Measurements from ENCODE around the gene STOML1.
"Not testable (repeated sequence)": the region's sequence is repeated elsewhere in the genome, so short reads cannot be mapped to it uniquely, and the experiment has no call there.

The STOML1 gene

DNA sequence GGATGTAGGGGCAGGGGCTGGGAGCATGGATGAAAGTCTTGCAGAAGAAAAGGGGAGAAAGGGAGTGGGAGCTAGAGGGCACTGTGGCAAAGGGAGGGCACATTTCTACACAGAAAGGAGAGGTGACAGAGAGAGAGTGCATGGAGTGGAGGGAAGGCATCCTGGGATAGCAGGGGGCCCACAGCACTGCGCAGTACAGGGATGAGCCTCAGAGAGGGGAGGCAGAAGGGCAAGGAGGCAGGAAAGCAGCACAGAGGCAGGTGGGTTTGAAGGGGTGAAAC lies 5.4 kb downstream of the STOML1 start:
- no peak for ATAC-seq

DNA sequence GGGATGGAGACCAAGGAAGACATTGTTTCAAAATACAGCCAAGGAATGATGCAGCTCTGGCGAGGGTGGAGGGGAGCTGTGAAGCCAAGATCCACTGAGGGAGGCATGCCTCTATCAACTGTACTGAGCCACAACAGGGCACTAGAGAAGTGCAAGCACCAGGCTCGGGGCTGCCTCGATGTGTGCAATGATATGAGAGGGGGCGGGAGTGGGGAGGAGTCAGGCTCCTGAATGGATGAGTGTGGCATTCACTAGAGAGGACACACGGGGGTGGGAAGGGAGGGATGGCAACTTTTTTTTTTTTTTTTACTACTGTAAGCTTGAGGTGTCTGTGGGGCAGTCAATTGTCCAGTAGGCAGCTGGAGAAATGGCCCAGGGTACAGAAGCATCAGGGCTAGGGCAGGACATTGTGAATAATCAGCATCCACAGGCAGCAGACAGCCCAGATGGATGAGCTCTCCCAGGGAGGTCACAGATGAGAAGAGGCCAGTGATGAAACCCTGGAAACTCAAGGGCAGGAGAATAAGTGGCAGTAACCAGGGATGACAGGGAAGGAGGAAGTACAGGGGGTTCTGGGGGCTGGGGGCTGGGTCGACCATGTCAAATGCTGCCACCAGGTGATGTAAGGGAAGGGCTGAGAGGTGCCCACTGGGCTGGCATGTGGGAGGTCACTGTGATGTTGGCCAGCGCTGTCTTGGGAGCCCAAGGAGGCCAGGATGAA lies 5.9 kb downstream of the STOML1 start:
- no peak for ATAC-seq

DNA sequence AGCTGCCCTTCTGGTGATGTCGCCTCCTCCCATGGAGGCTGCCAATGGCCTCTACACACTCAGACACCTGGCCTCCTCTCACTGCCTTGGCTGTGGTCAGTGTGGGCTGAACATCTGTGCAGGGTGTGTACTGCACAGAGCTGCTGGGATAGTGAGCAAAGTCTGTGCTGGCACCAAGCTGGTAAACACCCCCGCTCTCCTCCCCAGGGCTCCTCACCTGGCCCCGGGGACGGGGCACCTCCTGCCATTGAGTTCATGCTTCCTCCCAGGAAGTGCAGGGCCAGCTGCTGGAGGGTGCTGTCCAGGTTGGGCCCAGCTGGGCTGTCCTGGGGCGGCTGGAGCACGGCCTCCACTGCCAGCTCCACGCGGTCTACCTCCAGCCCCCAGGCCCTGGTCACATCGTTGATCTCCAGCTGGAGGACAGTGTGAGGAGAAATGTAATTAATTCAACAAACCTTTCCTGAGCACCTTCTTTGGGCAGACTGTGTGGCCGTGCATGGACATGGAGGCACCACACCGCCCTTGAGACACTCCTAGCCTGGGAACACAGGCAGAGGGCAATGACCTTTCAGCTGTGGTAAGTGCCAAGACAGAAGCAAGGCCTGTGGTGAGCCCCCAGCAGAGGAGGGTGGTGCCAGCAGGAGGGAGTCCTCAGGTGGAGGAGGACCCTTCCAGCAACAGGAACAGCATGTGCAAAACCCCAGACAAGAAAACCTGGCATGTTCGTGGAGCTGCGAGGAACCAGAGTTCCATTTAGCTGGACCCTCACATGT lies 6.8 kb downstream of the STOML1 start:
- ATAC-seq: no peak

DNA sequence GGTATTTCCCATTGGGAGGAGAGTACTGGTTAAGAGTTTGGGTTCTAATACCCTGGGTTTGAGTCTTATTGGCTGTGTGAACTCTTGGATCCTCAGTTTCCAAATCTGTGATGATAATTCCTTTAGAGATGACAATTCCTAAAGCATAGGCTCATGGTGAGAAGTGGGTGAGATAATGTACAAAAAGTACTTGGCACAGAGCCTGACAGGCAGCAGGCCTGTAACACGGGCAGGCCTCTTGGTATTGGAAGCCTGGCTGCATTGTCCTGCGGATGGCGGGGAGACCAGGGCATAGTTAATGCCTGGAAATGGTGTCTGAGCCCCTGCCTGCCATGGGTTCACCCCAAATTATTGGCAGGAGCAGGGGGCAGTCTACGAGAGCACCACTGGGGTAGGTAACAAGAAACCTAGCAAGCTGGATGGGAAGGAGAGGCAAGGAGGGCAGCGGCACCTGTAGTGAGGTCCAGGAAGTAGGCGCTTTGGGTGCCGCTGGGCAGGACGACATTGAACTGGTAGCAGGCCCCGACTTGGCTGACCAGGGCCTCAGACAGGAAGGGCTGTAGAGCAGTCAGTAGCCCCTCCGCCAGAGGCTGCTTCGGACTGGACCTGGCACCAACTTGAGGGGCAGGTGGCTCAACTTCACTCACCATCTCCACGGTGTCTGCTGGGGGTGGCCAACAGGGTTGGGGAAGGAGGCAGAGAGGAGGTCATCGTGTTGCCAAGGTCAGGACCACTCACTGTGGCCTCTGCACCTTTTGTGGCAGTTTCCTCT lies 7.7 kb downstream of the STOML1 start:
- ATAC-seq: no peak

DNA sequence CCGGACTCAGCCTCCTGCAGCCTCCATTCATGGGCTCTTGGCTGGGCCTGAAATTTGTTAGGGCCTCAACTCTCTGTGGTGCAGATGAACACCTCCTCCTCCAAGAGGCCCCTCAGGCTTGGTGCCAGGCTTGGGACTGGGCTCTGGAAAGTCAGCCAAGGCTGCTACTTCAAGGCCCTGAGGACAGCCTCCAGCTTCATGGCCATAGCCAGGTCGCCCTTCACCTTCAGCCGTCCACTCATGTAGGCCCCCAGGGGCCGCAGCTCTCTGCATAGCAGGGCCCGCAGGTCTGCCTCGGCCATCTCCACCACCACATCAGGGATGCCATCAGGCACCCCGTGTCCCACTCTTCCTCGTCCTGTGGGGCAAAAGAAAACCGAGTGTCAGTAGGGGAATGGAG lies 8.3 kb downstream of the STOML1 start:
- no peak for ATAC-seq

DNA sequence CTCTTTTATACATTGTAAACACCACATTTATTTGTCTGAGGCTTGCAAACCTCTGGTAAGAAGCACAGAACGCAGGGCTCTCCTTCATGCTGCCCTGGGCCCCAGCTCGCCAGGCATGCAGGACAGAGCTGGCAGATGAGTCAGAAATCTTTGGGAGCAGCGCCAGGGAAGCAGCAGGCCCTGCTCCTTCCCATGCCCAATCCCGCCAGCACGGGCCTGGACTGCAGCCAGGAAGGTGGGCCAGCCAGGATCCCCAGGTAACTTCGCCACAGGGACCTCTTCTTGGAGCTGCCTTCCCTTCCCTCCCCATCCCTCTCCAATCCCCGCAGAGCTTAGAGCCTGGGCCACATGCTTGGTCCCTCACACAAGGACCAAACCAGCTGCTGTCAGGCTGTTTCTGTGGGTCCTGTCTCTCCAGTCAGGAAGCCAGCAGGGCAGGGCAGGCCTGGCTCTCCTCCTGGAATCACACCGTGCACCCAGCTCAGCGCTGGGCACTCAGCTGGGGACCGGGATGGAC lies 8.8 kb downstream of the STOML1 start:
- ATAC-seq: no peak

DNA sequence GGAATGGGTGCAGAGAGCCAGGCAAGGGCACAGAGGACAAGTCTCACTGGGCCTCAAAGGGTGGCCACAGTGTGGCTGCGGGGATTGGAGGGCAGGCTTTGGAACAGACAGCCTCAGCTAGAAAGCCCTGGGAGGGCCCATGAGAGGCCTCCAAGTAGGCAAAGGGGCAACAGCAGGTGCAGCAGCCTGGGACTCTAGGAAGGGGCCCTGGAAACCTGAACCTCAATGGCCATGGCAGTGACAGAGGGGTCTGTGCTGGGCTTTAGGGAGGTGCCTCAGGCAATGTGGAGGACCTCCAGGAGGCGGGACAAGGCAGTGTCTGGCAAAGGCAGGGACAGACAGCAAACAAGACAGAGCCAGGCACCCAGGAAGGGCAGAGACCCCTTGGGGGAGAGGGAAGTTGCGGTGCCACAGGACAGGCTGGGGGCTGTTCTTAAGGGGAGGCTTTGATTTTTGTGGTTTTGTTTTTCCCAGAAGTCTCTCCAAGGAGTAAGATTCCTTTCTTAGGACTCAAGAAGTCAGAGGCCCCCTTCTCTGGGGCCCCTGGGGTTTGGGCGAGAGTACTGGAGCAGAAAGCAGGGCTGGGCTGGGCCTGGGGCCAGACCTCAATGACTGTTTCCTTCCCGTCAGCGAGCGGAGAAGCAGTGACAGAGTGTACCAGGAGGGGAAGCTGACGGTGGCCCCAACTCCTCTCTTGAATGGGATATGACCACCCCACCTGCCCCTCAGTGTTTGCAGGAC lies 9.7 kb downstream of the STOML1 start:
- peak in 1 of 2 donors; percentile 50 for ATAC-seq

DNA sequence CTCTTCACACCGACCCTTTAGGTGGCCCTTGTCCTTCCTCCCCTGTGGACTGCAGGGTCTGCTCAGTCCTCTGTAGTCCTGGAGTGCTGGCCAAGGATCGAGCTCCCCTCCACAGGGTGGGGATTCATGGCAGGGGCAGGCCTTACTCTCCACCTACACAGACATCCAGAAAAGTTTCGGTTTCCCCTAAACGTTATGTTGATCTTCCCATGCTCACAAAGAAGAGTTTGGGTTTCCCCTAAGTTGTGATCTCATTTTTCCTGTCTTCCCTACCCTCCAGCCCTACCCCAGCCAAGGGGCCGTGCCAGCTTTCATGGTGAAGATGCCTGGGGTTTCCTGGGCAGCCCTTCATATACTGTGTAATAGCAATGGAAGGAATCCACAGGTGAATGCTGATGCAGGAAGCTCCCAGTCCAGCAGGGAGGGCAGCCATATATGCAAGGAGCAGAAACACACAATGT lies 10.3 kb downstream of the STOML1 start:
- peak; percentile 33 to 34 for ATAC-seq

DNA sequence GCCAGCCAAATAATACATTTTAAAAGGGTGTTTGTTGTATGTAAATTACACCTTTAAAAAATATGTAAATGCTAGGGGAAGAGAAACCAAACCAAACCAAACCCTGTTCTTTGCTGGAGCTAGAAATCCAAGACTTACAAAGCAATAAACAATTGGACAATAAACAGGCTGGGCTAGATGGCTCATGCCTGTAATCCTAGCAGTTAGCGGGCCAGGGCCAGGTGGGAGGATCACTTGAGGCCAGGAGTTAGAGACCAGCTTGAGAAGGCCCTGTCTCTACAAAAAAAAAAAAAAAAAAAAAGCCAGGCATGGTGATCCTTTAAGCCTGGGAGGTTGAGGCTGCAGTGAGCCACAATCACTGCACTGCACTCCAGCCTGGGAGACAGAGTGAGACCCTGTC lies 12.5 kb downstream of the STOML1 start:
- no peak for ATAC-seq

DNA sequence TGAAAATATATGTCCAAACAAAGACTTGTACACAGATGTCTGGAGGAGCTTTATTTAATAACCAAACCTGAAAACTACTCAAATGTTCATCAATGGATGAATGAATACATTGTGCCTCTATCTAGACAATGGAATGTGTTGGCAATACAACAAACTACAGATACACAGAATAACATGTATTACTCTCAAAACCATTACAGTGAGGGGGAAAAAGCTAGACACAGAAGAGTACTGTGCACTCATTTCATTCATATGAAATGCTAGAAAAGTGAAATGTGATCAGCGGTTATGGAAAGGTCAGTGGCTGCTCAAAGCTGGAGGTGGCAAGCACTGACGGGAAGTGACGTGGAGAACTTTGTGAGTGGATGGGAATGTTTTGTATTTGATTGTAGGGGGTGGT lies 13.2 kb downstream of the STOML1 start:
- ATAC-seq: no peak

DNA sequence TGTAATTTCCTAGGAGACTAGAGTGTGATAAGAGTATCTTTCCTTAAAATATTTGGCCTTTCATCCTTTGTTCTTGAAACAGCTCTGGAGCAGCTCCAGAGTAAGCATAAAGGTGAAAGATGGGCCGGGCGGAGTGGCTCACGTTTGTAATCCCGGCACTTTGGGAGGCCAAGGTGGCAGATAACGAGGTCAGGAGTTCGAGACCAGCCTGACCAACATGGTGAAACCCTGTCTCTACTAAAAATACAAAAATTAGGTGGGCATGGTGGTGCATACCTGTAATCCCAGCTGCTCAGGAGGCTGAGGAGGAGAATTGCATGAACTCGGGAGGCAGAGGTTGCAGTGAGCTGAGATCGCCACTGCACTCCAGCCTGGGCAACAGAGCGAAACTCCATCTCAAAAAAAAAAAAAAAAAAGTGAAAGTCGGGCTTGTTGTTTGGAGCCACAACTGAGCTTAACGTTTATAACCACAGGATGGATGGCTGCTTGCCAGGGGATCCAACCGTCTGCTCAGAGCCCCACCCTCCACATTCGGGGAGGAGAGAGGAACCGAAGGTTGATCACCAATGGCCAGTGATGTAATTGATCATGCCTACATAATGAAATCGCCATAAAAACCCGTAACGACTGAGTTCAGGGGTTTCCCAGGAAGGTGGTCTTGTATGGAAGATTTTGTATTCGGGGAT lies 16.5 kb downstream of the STOML1 start:
- not testable (repeated sequence) for ATAC-seq

DNA sequence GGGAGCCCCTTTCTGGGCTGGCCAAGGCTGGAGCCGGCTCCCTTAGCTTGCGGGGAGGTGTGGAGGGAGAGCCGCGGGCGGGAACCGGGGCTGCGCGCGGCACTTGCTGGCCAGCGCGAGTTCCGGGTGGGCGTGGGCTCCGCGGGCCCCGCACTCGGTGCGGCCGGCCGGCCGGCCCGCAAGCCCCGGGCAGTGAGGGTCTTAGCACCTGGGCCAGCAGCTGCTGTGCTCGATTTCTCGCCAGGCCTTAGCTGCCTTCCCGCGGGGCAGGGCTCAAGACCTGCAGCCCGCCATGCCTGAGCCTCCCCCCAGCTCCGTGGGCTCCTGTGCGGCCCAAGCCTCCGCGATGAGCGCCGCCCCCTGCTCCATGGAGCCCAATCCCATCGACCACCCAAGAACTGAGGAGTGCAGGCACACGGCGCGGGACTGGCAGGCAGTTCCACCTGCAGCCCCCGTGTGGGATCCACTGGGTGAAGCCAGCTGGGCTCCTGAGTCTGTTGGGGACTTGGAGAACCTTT lies 18.4 kb downstream of the STOML1 start:
- ATAC-seq: not testable (repeated sequence)

DNA sequence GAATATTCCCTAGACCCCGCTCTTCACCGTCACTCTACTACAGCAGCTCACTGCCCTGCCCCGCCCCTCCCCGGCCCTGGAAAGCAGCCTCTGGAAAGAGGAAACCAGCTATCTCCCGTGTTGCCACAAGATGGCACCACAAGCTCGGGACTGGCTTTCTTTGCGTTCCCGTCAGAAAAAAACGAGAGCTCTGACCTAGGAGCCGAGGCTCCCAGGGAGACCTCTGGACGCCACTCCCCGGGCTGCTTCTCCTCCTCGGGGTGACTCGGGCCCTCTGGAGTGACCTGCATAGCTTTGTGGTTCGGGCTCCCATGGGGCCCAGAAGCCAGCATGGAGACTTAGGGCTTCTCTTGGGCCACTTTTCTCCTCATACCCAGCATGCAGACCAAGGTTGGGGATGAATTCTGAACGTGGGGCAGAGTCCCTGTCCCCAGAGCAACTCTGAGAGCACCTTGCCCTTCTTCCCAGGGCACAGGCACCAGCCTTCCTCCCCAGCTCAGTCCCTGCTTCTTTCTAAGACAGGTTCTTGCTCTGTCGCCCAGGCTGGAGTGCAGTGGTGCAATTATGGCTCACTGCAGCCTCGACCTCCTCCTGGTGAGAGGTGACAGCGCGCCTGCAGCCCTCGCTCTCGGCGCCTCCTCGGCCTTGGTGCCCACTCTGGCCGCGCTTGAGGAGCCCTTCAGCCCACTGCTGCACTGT lies 19.0 kb downstream of the STOML1 start:
- ATAC-seq: peak; percentile 72 to 87

DNA sequence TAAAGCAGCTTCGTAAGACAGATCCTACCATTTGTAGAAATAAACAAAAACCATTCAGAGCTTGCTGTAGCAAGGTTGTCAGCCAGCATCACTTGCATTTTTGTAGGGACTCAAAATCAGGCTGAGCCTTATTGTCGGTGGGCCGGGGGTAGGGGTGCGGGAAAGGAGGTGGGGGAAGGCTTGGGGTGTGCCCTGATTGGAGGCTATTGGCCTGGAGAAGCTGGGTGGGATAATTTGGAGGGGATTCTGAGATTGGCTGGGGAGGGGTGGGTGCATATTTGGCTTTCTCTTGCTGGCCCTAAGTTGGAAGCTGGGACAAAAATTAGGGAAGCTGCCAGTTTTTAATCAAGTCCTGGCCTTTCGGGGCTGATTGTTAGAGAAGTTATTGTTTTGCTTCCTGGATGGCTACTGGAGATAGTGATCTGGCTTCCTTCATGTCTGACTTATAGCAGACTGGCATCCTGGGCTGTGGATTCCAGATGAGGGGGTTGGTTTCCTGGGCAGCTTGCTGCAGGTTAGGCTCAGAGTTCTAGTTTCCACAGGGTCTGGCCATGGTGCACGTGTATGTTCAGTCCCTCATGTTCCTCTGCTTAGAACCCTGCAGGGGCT lies 22.8 kb downstream of the STOML1 start:
- ATAC-seq: no peak

DNA sequence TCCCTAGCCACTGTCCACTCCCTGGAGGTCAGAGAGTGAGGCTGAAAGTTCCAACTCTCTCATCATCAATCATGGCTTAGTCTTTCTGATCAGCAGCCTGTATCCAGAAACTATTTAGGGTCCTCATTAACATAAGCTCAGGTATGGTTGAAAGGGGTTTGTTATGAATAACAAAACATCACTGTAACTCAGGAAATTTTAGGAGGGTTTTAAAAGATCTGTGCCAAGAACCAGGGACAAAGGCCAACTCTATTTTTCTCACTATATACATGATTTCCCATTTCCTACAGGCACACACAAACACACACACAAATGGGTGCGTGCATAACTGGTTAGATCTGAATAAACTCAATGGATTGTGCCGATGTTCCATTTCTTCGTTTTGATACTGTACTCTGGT lies 23.6 kb downstream of the STOML1 start:
- no peak for ATAC-seq

DNA sequence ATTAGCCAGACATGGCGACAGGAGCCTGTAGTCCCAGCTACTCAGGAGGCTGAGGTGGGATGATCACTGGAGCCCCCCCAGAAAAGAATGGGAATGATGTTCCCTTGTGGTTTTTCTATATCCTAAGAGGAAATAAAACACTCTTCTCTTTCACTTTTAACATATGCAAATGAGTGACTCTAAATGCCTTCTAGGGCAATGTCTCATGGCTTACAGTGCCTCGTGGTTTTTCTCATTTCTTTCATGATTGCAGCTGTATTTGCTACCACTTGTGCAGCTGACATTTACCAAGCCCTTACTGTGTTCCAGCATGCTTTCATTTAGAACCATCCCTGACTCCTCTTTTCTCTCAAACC lies 26.4 kb downstream of the STOML1 start:
- peak; percentile 83 to 90 for ATAC-seq

DNA sequence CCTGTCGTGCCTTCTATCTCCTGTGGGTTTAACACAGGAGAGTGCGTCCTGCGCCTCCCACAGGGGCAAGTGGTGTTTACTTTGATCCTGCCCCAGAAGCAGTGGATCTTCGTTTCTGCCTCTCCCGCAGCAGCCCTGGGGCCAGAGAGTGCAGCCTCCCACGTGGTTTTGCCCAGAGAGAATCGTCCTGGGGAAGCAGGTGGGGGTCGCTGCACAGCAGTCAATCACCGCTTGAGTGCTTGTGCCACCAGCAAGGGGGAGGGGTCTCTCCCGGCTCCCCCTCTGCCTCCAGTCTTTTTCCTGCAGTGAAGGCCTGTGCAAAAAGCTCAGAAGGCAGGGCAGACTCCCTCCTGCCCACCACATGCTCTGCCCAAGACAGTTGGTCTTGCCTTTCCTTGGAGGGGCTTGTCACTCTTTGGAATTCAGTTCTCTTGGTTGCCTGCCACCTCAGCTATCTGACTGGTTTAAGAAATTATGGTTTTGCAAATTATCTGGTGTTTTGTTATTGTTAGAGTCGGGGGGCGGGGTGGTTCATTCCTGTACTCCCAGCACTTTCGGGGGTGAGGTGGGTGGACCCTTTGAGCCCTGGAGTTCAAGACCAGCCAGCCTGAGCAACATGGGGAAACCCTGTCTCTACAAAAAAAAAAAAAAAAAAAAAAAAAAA lies 26.9 kb downstream of the STOML1 start:
- ATAC-seq: peak; percentile 62 to 65

DNA sequence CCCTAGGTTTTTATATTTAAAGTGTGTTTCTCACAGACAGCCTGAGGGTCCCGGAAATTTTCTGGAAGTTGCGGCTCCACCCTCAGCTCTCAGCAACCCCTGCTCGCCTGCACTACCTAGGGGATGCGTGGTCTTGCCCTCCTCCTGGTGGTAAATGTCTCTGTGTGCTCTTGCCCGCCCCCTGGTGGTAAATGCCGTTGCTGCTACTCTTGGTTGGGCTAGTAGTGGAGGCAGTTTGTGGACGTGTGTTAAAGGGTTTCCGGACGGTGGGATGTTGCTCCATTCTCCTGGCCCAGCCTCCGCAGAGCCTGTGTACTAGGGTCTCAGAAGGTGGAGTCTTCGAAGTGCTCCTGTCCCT lies 27.4 kb downstream of the STOML1 start:
- peak; percentile 77 for ATAC-seq

DNA sequence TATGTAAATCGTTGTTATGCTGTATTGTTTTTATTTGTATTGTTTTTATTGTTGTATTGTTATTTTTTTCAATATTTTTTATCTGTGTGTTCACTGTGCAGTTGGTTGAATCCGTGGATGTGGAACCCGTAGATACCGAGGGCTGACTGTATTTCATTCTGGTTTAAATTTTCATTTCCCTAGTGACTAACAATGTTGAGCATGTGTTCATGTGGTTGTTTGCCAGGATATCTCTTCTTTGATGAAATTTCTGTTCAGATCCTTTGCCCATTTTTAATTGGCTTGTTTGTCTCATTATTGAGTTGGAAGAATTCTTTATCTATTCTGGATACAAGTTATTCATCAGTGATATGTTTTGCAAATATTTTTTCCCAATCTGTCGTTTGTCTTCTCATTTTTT lies 29.7 kb downstream of the STOML1 start:
- ATAC-seq: no peak

DNA sequence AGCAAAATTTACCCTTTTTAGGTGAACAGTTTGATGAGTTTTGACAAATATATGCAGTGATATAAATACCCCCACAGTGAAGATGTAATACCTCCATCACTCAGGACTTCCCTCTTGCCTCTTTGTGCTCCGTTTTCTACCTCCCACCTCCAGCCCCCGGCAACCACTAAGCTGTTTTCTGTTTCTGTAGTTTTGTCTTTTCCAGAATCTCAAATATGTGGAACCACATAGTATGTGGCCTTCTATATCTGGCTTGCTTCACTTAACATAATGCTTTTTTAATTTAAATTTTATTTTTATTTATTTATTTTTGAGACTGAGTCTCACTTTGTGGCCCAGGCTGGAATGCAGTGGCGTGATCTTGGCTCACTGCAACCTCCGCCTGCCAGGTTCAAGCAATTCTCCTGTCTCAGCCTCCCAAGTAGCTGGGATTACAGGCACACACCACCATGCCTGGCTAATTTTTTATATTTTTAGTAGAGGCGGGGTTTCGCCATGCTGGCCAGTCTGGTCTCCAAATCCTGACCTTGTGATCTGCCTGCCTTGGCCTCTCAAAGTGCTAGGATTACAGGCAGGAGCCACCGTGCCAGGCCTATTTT lies 31.5 kb downstream of the STOML1 start:
- ATAC-seq: not testable (repeated sequence)

Data from activated CD4-positive, CD25-positive, alpha-beta regulatory T cell treated with anti-CD3 and anti-CD28 coated beads, Interleukin-2, amount 50 U/mL, for 24 hours (primary cell).